ENCODE results near the gene DROSHA. TPM values are rescaled to one million over a fixed set of nuclear protein-coding genes. Genes with fewer than 3 reads are reported as not detected.

The DROSHA gene
- total RNA-seq, 3 donors from 2014 or later: 46.6 to 72.4 (median 53.3) TPM

DNA sequence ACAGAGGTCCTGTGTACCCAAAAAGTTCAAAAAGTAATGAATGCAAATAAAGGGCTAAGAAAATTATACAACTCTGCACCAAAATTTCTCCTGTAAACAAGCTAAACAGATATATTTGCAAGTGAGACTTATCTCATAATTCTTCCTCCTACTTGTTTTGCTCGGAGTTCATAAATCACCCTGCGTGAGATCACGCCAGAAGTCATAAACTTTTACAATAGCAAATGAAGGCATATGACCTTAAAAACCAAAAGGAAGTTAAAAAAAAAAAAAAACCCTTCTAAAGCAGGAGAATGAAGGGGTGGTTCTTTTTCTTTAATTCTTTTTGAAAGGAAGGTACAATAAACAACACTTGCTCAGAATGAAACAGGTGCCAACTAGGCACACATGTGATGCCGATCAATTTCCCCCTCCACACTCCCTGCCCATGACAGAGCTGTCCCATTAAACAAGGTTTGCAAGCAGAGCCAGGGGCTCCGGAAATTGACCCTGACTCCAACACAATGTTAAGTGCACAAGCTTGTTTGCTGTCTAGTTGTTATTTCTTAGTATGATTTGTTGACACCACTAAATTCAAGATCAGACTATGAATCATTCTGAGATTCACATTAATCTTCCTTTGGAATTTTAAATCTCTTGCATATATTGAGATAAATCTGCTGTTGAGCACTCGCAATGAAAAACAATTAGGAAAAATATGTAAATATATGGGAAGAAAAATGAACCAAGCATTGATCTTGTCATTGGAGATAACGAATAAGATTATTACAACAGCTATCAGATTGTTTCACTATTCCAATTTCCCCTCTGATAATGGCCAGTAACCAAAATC is 46.3 kb downstream of the DROSHA start:
- DNase-seq: peak in 2 of 3 donors; percentile 37 to 77
- H3K4me3 ChIP-seq: no peak overlapping the region
- TF ChIP-seq, protein P1, sequence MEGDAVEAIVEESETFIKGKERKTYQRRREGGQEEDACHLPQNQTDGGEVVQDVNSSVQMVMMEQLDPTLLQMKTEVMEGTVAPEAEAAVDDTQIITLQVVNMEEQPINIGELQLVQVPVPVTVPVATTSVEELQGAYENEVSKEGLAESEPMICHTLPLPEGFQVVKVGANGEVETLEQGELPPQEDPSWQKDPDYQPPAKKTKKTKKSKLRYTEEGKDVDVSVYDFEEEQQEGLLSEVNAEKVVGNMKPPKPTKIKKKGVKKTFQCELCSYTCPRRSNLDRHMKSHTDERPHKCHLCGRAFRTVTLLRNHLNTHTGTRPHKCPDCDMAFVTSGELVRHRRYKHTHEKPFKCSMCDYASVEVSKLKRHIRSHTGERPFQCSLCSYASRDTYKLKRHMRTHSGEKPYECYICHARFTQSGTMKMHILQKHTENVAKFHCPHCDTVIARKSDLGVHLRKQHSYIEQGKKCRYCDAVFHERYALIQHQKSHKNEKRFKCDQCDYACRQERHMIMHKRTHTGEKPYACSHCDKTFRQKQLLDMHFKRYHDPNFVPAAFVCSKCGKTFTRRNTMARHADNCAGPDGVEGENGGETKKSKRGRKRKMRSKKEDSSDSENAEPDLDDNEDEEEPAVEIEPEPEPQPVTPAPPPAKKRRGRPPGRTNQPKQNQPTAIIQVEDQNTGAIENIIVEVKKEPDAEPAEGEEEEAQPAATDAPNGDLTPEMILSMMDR (IDR thresholded peaks at IDR 0.05): no peak
- peaks cover 6% of the 10 kb centered on the region for H3K4me1 ChIP-seq (ENCODE audit: low read depth)
- no peaks in the 10 kb centered on the region for H3K9me3 ChIP-seq
- intact Hi-C loops (cut with DNase I, micrococcal nuclease): no loop called here
- peak; percentile 93 for ATAC-seq
- no peaks in the 10 kb centered on the region for H3K36me3 ChIP-seq (ENCODE audit: low read depth)

DNA sequence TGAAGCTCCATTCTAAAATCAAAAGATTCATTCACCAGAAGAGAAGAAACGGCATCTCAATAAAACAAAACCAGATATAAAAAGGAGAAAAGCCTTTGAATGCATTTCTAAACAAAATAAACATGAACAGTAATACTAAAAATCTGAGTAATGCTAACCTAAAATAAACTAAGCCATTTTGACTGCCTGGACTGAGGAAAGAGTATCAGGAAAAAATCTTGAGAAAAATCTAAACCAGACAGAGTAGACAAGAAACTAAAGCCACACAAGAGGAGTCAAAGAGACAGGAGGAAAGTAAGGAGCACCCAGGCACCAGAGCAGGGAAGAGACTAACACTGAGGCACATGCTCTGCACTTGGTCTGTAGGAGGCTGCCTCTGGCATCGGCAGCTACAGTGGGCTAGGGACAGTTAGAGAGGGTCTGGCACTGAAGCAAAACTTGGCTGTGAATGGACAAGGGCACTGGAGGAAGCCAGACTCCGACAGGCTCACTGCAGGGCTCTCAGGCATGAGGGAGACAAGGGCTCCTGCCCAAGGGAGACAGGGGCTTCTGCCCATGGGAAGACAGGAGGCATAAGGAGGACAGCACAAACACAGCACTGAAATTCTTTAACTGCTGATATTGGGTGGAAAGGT is 50.2 kb downstream of the DROSHA start:
- Histone ChIP-seq H3K9me3 (no peaks in the 10 kb centered on the region), H3K36me3 (ENCODE audit: low read depth) (no peaks in the 10 kb centered on the region), H3K4me3 (no peak overlapping the region), H3K4me1 (ENCODE audit: low read depth) (peaks cover 6% of the 10 kb centered on the region)
- TF ChIP-seq, protein P1 (IDR thresholded peaks at IDR 0.05): no peak
- DNase-seq: no peak
- ATAC-seq: no peak
- intact Hi-C loops (cut with DNase I, micrococcal nuclease): no loop called here

DNA sequence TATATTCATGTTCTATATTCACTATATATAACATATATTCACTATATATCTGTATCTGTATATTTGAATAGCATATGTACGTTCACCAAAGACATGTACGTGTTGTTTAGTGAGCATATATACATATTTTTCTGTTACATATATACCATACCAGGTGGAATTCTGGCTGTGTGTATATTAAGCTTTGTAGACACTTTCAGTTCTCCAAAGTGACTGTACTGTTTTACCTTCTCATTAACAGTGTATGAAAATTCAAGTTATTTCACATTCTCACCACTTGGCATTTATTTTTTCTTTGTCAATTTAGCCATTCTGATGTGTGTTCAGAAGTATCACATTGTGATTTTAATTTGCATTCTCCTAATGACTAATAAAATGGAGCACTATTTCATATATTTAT is 52.2 kb downstream of the DROSHA start:
- Histone ChIP-seq H3K4me3 (no peak overlapping the region), H3K9me3 (no peaks in the 10 kb centered on the region), H3K36me3 (ENCODE audit: low read depth) (no peaks in the 10 kb centered on the region), H3K4me1 (ENCODE audit: low read depth) (no peaks in the 10 kb centered on the region)
- TF ChIP-seq, protein P1 (IDR thresholded peaks at IDR 0.05): no peak
- no peak for ATAC-seq
- DNase-seq: no peak
- intact Hi-C loops (cut with DNase I, micrococcal nuclease): no loop called here

DNA sequence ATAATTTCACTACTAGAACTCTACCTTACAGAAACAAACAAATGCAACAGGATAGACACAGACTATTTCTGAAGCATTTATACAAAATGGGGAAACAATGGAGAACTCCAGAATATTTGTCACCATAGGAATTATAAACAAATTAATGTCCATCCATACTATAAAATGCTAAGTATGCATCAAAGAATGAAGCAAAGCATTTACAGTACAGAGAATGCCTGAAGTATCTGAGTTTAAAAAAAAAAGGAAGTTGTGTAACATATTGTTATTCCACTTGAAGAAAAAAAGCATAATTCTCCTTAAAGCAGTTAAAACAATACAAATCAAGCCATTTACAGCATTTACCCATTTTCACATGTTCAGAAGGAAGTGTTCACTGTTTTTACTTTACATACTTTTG is 53.0 kb downstream of the DROSHA start:
- H3K36me3 ChIP-seq (ENCODE audit: low read depth): no peaks in the 10 kb centered on the region
- TF ChIP-seq, protein P1 (IDR thresholded peaks at IDR 0.05): no peak

DNA sequence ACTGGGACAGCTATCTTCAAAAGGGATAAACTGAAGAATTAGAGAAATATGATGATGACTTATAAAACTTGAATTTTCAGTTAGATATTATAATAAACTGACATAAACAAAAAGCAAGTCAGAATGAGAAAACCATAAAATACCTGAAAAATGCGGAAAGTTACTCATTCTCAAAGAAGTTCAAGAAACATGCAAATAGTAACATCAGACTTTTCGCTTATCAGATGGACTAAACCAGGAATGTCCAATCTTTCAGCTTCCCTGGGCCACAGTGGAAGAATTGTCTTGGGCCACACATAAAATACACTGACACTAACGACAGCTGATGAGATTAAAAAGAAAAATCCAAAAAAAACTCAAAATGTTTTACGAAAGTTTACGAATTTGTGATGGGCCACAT is 53.9 kb downstream of the DROSHA start:
- Histone ChIP-seq H3K9me3 (no peaks in the 10 kb centered on the region), H3K36me3 (ENCODE audit: low read depth) (no peaks in the 10 kb centered on the region), H3K4me3 (no peak overlapping the region), H3K4me1 (ENCODE audit: low read depth) (no peaks in the 10 kb centered on the region)
- ATAC-seq (no peak), DNase-seq (no peak)
- TF ChIP-seq, protein P1 (IDR thresholded peaks at IDR 0.05): no peak
- intact Hi-C loops (cut with DNase I, micrococcal nuclease): no loop called here

More for the DNA sequence above, 53.0 kb downstream of the DROSHA start:
- H3K4me3 ChIP-seq: no peak overlapping the region
- no peaks in the 10 kb centered on the region for H3K9me3 ChIP-seq
- DNase-seq (no peak), ATAC-seq (no peak)
- H3K4me1 ChIP-seq (ENCODE audit: low read depth): no peaks in the 10 kb centered on the region
- intact Hi-C loops (cut with DNase I, micrococcal nuclease): no loop called here

All from mucosa of descending colon (tissue), 3 donors.